ENCODE results near the gene PRR3.

Gene PRR3

GRCh38 chr6:30572148-30572547, 15.1 kb downstream of the PRR3 start:
- DNase-seq = no peak

DNA sequence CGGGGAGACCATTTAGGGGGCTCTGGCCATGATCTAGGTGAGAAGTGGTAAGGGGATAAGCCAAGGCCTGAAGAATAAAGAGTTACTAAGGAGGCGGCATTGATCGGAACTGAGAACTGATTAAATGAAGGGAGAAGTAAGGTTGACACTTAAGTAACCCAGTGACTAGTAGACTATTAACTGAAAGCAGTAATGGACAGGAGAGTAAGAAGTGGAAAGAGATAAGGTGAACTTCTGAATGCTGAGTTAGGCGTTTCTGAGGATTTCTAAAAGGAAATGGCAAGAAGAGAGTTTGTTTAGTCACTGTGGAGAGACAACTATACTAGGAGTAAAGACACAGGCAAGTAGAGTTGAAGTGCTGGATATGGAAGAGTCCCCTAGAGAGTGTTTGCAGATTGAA, 16.0 kb downstream of the PRR3 start:
- DNase-seq = no peak

DNA sequence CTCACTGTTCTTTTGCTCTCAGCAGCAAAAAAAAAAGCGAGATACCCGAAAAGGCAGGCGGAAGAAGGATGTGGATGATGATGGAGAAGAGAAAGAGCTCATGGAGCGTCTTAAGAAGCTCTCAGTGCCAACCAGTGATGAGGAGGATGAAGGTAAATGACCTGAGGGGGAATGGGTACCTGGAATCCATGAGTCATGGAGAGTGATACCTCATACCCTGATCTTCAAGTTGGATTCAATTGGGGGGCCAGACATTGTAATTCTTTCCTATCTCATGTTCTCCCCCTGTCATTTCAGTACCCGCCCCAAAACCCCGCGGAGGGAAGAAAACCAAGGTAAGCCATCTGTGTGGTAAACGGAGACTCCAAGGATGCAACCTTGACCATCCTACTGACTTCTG, 21.0 kb downstream of the PRR3 start:
- no peak for DNase-seq

DNA sequence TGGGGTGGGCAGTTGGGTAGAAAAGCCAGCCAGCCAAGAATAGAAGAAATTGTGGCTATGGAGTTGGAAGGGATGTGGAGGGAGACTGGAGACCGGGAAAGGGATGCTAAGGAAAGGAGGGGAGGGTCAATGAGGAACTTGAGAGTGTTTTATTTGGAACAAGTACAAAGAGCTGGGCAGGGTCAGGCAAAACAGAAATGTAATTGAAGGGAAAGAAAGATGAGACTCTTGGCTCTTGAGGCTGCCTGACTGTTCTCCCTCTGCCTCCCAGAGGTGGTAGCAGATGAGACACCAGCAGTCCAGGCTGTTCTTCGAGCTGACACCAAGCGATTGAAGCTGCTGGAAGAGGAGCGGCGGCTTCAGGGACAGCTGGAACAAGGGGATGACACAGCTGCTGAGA, 26.8 kb downstream of the PRR3 start:
- no peak for DNase-seq

- no peak for DNase-seq
These were observed 32.8 kb downstream of the PRR3 start for GRCh38 chr6:30589754-30590358.

- no peak for DNase-seq
These were observed 33.4 kb downstream of the PRR3 start for GRCh38 chr6:30590509-30590908.

DNA sequence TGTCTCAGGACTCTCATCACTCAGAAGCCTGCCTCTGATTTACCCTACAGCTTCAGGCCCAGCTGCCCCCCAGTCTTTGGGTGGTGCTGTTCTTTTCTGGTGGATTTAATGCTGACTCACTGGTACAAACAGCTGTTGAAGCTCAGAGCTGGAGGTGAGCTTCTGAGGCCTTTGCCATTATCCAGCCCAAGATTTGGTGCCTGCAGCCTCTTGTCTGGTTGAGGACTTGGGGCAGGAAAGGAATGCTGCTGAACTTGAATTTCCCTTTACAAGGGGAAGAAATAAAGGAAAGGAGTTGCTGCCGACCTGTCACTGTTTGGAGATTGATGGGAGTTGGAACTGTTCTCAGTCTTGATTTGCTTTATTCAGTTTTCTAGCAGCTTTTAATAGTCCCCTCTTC, 33.9 kb downstream of the PRR3 start:
- no peak for DNase-seq

GRCh38 chr6:30592287-30592686, 35.2 kb downstream of the PRR3 start:
- no peak for DNase-seq

- peak; percentile 66 to 86 for DNase-seq
These were observed 40.4 kb downstream of the PRR3 start for GRCh38 chr6:30597315-30598144.

DNA sequence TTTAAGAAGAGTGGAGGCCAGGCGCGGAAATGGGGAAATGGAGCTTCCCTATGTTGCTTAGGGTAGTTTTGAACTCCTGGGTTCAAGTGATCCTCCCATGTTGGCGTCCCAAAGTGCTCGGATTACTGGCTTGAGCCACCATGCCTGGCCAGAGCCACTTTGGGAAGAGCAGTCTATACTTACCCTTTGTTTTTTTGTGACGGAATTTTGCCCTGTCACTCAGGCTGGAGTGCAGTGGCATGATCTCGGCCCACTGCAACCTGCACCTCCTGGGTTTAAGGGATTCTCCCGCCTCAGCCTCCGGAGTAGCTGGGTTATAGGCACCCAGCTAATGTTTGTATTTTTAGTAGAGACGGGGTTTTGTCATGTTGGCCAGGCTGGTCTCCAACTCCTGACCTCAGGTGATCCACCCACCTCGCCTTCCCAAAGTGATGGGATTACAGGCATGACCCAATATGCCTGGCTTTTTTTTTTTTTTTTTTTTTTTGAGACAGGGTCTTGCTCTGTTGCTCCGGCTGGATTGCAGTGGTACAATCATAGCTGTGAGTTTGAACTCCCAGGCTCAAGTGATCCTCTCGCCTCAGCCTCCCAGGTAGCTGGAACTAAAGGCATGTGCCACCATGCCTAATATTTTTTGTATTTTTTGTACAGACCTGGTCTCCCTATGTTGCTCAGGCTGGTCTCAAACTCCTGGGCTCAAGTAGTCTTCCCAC, 42.0 kb downstream of the PRR3 start:
- DNase-seq = no peak

GRCh38 chr6:30599625-30600324, 42.7 kb downstream of the PRR3 start:
- no peak for DNase-seq

DNA sequence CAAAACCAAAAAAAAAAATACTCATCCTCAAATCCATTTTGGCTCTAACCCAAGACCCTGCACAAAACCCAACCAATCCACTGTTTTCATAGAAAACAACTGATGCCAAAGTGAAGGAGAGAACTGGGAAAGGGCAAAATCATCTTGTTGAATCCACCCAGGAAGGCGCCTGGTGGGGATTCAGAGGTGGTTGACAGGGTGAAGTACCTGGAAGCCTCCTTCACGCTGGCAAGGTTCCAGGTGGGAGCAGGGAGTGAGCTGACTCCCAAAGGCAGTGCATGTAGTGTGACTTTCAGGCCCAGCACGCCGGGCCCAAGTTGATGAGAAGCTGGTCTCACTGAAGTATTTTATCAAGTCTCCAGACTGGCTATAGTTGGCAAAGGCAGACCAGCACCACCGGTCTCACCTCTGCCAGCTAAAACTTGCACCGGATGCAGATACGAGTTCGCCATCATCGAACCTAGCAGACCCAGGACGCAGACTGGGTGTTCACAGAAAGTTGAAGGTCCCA, 43.4 kb downstream of the PRR3 start:
- DNase-seq = no peak

DNA sequence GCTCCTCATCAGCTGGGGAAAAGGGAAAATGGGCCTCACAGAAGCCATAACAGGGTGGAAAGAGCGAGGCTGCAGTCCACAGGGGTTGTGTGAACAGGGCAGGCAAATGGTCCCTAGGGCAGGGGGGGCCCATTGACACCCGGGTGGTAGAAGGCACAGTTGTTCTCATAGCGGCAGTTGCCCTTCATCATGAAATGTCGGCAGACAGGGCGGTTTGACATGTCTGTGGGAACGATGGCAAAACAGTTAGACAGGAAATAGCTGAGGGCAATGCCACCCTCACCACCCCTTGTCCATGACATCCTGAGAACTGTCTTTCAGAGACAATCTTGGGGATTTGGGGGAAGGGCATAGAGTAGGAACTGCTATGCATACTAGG, 44.3 kb downstream of the PRR3 start:
- no peak for DNase-seq

DNA sequence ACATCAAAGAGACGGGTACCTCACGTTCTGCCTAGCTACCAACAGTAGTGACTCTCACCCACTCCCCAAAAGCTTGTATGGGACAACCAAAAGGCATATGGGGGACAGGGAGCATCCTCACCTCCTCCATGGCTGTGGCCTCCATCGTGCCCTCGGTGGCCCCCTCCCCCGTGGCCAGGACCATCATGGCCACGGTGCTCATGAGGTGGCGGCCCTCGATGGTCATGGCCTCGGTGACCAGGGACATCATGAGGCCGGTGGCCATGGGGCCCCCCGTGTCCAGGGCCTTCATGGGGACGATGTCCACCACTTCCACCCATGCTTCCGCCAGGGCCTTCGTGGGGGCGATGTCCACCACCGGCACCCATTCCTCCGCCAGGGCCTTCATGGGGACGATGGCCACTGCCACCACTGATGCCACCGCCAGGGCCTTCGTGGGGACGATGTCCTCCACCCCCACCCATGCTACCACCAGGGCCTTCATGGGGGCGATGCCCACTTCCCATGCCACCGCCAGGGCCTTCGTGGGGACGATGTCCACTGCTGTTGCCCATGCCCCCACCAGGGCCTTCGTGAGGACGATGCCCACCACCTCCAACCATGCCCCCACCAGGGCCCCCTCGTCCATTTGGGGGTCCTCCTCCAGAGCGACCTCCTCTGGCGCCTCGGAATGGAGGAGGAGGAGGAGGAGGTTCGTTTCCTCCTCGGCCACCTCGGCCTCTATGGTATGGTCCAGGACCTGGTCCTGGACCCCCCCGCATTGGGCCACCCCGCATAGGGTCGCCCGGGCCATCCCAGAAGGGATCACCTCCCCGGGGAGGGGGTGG, 44.9 kb downstream of the PRR3 start:
- DNase-seq = no peak

DNA sequence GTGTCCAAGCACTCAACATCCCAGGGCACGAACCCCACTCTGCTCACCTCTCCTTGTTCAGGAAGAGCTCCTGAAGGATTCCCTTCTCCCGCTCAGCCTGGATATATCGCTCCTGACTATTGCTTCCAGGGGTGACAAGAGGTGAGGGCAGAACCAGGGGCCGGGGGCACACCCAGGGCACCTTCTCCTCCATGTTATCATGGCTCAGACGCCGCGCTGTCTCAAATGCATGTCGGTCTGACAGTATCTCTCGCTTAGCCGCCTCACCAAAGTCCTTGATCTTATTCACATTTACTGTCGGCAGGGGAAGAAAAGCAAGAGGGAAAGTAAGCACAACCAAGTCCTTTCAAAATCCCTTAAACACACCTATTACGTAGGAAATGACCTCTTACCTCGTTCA, 46.9 kb downstream of the PRR3 start:
- DNase-seq = no peak

GRCh38 chr6:30610065-30610464, 53.0 kb downstream of the PRR3 start:
- no peak for DNase-seq

DNA sequence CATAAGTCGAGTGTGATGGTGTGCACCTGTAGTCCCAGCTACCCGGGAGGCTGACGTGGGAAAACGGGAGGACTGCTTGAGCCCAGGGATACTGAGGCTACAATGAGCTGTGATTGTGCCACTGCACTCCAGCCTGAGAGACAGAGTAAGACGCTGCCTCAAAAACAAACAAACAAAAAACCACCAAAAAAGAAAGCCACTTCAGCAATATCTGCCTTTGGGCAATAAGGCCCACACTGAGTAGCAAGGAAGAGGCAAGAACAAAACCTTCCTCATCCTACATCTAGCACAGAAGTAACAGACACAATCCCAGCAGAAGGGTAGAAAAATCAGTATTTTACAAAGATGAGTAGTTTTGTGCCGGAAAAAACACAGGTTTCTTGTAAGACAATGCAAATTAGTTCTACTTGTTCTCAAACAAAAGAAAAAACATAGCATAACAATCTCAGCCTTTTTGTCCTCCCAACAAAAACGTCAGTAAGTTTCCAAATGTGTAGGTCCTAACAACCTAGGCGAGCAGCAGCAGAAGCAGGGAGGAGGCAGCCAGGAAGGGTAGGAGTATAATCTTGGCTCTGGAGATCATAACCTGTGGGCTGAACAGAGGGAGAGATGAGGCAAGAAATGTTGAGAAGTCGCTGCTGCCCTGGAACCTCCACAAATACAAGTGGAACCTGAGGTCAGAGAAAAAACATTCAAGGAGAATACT, 54.2 kb downstream of the PRR3 start:
- DNase-seq = no peak

DNA sequence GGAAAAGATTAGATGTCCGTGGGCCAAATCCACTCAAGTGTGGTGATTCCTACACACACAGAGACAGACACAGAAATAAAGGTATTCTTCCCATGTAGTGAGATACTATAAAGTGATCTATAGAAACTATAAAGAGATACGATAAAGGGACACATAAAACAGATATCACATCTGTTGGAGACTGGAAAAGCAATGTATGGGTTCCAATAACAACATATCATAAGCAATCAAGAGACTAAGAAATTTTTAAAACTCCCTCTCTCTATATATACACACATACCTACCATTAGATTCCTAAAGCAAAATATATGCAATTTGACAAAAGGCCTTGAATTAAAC, 54.7 kb downstream of the PRR3 start:
- DNase-seq = no peak

DNA sequence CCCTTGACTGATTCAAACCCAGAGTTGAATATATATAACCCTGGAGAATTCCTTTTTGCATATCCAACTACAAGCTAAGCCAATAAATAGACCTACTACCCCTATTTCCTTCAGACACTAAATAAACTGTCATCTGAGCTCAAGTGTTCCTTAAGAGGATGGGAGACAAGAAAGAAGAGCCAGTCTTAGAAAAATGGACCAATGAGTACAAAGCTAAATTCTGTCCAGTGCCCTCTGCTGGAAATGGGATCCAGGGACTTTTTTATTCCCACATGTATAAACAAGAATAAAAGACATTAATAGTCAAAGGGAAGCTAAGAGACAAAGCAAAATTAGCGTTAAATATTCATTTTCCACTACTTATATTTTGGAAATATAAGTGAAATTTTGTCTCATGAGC, 55.1 kb downstream of the PRR3 start:
- DNase-seq = no peak

GRCh38 chr6:30612687-30613248, 55.7 kb downstream of the PRR3 start:
- DNase-seq = no peak

Data from activated CD4-positive, alpha-beta T cell treated with anti-CD3 and anti-CD28 coated beads for 4 hours (primary cell).